HG02840 (cell line): ENCODE measurements around the gene ZDBF2.
"Not testable (repeated sequence)": the region's sequence is repeated elsewhere in the genome, so short reads cannot be mapped to it uniquely, and the experiment has no call there.

ENCODE experiments used
- ATAC-seq: cut with Tn5 transposase; IDR thresholded peaks from one replicate; pipeline ENCODE4 v1.9.1; 2021; ENCODE audit warnings: mild to moderate bottlenecking, moderate library complexity, moderate number of reproducible peaks; ENCODE audit not compliant: unreplicated experiment, low FRiP score

The ZDBF2 gene

DNA sequence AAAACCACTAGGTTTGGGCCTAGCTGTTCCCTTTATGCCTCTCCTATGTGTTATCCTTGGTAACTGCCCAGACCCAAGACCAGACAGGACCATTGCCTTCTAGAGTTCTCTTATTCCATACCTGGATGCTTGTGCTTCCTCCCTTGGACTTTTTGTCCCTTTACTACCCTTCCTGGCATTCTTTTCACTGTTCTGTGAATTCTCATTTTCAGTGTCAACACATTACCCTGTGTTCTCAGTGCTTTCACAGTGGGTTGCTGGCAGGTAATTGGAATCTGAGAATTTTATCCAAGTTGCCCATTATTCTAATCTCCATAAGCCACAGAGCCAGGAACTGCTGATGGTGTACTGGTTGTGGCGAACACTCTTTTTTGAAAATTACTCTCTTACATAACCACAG, 41.7 kb downstream of the ZDBF2 start:
- no peak for ATAC-seq

GRCh38 chr2:206323033-206323432, 48.6 kb downstream of the ZDBF2 start:
- ATAC-seq = no peak

DNA sequence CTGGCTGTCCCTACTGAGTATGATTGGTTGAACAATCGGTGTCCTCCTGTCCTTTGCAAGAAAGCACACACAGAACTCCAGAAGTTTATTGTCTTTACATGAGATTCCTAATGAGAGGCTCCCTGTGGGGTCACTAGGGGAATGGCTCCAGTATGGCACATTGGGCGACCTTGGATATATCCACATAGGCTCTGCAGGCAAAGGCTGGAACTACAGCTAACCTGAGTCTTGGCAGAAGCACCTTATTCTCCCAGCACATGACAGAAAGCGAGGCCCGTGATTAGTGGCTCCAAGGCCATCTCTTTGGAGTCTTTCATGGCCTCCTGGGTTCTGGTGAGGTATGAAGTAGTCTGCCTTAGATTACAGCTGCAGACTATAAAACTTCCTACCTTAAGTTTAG, 49.0 kb downstream of the ZDBF2 start:
- ATAC-seq = no peak

GRCh38 chr2:206324869-206325268, 50.4 kb downstream of the ZDBF2 start:
- no peak for ATAC-seq

- no peak for ATAC-seq
Measured at GRCh38 chr2:206328974-206329373, 54.5 kb downstream of the ZDBF2 start.

DNA sequence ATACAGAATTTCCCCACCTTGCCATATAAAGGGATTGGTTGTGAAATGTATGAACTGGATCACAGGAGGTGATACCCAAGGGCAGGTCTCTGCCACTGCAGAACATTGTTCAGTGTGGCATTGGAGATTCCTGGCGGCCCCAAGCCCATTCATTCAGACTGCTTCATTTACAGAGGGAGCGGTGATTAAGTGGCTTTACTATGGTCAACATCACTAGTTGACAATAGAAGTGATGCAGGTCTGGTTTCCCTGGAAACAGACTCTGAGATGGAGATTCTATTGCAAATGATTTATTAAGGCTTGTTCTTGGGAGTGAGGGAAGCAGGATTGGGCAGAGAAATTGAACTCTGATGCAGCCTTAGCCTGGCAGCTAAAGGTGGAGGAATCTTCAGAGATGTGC, 62.4 kb downstream of the ZDBF2 start:
- no peak for ATAC-seq

DNA sequence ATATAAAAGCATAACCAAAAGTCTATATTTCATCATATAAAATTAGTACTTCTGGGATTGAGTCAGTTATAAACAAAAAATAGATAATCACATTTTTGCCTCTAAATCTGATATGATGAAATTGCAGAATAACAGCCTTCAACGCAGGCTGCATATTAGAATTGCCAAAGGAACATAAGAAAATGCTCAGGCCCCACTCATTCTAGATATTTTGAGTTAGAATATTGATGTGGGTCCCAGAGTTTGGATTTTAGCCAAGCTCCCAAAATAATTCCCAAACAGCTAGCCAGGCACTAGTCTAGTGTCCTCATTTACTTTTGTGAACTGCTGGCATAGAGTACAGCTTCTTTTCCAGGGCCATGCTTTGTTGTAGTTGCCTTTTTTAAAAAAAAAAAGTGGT, 63.5 kb downstream of the ZDBF2 start:
- no peak for ATAC-seq

DNA sequence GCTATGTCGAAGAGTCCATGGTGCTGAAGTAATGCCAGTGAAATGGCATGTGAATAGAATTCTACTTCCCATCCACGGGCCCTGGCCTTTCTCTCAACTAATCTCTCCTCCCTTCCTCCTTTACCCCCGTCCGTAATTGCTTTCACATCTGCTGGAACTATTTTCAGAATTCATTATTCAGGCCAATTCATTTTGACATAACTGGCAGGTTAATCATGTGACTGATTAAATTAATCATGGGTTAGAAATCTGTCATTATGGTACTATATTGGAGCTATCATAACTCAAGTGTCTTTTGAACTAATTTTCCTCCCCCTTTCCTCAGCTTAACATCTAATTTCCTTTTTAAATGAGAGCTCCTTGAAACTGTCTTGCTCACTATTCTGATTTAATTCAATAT, 66.9 kb downstream of the ZDBF2 start:
- no peak for ATAC-seq

DNA sequence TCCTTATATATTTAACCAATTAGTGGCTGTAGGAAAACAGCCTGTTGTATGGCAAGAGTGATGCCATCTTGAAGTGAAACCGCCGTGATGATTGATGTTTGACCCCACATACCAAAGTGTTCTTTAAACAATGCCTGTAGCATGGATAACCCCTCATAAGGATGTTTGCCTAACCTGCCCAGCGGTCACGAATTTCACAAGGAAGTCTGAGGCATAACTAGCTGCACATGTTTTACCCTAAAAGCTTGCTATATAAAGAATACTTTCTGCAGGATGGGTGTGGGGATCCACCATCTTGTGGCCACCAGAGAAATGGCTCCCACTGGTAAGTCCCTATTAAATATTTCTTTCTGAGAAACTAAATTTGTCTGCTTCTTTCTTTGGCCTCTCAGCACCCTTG, 68.7 kb downstream of the ZDBF2 start:
- no peak for ATAC-seq

- ATAC-seq = no peak
Measured at GRCh38 chr2:206343816-206344215, 69.4 kb downstream of the ZDBF2 start.

DNA sequence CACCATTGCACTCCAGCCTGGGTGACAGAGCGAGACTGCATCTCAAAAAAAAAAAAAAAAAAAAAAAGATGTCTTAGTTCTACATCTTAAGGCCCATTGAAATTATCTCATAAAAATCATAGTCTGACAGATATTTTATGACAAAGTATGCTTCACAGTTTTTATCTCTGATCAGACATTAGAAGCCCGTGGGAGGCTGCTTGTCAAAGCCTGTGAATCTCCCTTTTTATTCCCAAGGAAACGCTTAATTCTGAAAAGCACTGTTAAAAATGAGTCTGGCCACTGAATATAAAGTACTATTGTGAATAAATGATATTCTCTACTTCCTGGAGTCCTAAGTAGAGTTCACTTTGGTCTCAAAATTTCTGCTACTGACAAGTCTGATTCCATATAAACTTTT, 71.1 kb downstream of the ZDBF2 start:
- no peak for ATAC-seq

GRCh38 chr2:206349375-206349774, 74.9 kb downstream of the ZDBF2 start:
- ATAC-seq = no peak

- no peak for ATAC-seq
Measured at GRCh38 chr2:206352571-206352970, 78.1 kb downstream of the ZDBF2 start.

- ATAC-seq = no peak
Measured at GRCh38 chr2:206353685-206354084, 79.2 kb downstream of the ZDBF2 start.

DNA sequence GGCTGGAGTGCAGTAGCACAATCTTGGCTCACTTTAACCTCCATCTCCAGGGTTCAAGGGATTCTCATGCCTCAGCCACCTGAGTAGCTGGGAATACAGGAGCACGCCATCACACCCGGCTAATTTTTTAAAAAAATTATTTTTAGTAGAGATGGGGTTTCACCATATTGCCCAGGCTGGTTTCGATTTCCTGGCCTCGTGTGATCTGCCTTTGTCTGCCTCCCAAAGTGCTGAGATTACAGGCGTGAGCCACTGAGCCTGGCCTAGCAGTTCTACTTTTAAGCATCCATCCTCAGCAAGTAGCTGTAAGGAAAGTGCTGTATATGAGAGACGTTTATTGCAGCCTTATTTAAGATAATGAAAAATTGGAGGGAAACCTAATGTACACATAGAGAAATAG, 79.7 kb downstream of the ZDBF2 start:
- no peak for ATAC-seq

DNA sequence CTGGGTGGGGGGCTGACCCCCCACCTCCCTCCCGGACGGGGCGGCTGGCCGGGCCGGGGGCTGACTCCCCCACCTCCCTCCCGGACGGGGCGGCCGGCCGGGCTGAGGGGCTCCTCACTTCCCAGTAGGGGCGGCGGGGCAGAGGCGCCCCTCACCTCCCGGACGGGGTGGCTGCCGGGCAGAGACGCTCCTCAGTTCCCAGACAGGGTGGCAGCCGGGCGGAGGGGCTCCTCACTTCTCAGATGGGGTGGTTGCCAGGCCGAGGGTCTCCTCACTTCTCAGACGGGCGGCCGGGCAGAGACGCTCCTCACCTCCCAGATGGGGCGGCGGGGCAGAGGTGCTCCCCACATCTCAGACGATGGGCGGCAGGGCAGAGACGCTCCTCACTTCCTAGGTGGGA, 82.4 kb downstream of the ZDBF2 start:
- ATAC-seq = not testable (repeated sequence)

DNA sequence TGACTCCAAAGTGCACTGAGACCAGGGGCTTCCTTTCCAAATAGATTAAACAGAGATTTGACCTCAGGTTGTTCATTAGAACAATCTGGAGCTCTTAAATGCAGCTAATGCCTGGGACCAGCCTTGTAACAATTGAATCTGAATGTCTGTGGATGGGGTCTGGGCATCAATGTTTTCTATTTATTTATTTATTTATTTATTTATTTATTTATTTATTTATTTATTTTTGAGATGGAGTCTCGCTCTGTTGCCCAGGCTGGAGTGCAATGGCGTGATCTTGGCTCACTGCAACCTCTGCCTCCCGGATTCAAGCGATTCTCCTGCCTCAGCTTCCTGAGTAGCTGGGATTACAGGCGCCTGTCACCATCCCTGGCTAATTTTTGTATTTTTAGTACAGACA, 86.4 kb downstream of the ZDBF2 start:
- ATAC-seq = not testable (repeated sequence)

DNA sequence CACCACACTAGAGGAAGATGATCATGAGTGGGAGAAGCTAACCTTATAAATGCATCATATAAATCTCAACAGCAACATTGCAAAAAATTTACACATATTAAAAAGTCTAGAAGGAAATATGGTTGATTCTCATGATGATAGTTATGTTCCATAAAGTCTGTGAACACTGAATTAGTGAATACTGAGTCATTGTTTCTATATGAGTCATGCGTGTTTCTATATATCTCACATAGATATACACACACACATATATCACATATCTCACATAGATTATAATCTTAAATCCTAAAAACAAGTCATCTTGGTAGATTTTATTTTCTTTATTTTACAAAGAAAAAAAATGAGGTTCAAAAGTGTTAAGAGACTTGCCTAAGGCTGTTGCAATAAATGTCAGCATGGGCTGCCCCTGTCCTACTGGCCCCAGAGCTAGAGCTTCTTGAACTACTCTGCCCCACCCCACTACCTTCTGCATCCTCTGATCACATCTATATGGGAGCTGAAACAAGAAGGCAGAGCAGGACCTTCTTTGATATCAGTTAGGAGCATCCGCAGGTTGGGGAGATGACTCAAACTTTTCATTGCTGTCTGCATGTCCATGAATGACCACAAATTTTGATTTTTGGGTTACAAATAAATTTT, 87.1 kb downstream of the ZDBF2 start:
- no peak for ATAC-seq
